H1 (cell line): ENCODE data around the gene DYNC1I1. TPM values are rescaled to one million over a fixed set of nuclear protein-coding genes. Genes with fewer than 3 reads are reported as not detected.

Experiments
- CTCF ChIA-PET: fragments of 300-600 bp; sonication (Branson Sonifier 250); formaldehyde crosslinking; loops from one replicate; lab custom pipeline; 2021; ENCODE audit not compliant: partially characterized antibody; lab: Charles Lee
- POLR2A ChIA-PET: fragments of 300-600 bp; sonication (Branson Sonifier 250); formaldehyde crosslinking; loops from one replicate; lab custom pipeline; 2021; ENCODE audit warnings: inconsistent platforms; ENCODE audit not compliant: partially characterized antibody; lab: Charles Lee
- DNase-seq, 2 experiments: peaks; one replicate each; pipeline versions ENCODE4 v3.0.0 to v3.0.0-alpha.2; 2010 to 2022; ENCODE audit warnings: low spot score in 2 of 2, low read depth in 1 of 2, mixed read lengths in 1 of 2
- FAIRE-seq: peaks from 2 replicates; lab custom pipeline; 2011; peaks lifted over from hg19 to GRCh38; lab: Jason Lieb, UNC
- H2AFZ ChIP-seq: 2 replicates; pipeline ENCODE4 v1.8.1; 2012; ENCODE audit warnings: low read length, inconsistent platforms
- H2AK5ac ChIP-seq: 2 replicates; pipeline ENCODE4 v1.6.1; 2013; ENCODE audit warnings: low read depth, low read length
- H2BK120ac ChIP-seq: replicated peaks from 2 replicates; pipeline ENCODE3; 2013; ENCODE audit warnings: low read depth, low read length, inconsistent platforms
- H2BK12ac ChIP-seq: 2 replicates; pipeline ENCODE4 v1.6.1; 2013; ENCODE audit warnings: low read depth, low read length
- H2BK15ac ChIP-seq: 2 replicates; pipeline ENCODE4 v1.6.1; 2013; ENCODE audit warnings: low read length
- H2BK20ac ChIP-seq: 2 replicates; pipeline ENCODE4 v1.6.1; 2013; ENCODE audit warnings: low read length
- H2BK5ac ChIP-seq: 2 replicates; pipeline ENCODE4 v1.6.1; 2013; ENCODE audit warnings: low read depth, low read length
- H3K14ac ChIP-seq: 2 replicates; pipeline ENCODE4 v1.6.1; 2013; ENCODE audit warnings: inconsistent platforms; ENCODE audit not compliant: insufficient read length
- H3K18ac ChIP-seq: 2 replicates; pipeline ENCODE4 v1.6.1; 2013; ENCODE audit warnings: low read length; ENCODE audit errors: extremely low read depth
- H3K23ac ChIP-seq: 2 replicates; pipeline ENCODE4 v1.6.1; 2013; ENCODE audit warnings: inconsistent platforms; ENCODE audit not compliant: insufficient read length
- H3K23me2 ChIP-seq: 2 replicates; pipeline ENCODE4 v1.6.1; 2013; ENCODE audit warnings: low read depth, low read length
- H3K27ac ChIP-seq: 2 replicates; pipeline ENCODE4 v1.6.1; 2011; ENCODE audit warnings: low read depth, low read length, inconsistent platforms
- H3K27me3 ChIP-seq, 4 experiments: replicated peaks in 1 of 4; 1 replicate in 1 of 4; 2 replicates in 3 of 4; pipeline versions ENCODE4 v1.6.1 to v1.8.1; 2011 to 2013; ENCODE audit warnings: low read length in 3 of 4, mild to moderate bottlenecking in 3 of 4, inconsistent platforms in 2 of 4, mixed read lengths in 2 of 4, moderate library complexity in 1 of 4; ENCODE audit not compliant: control insufficient read depth in 3 of 4, insufficient read depth in 3 of 4; ENCODE audit errors: extremely low read depth in 1 of 4
- H3K36me3 ChIP-seq, 4 experiments: 2 replicates each; pipeline versions ENCODE4 v1.6.1 to v1.8.1; 2011 to 2013; ENCODE audit warnings: mild to moderate bottlenecking in 4 of 4, low read length in 3 of 4, moderate library complexity in 2 of 4, control low read depth in 1 of 4, inconsistent platforms in 1 of 4; ENCODE audit not compliant: insufficient read depth in 4 of 4, control insufficient read depth in 2 of 4
- H3K4ac ChIP-seq: replicated peaks from 2 replicates; pipeline ENCODE3; 2013; ENCODE audit warnings: low read length, low read depth, mixed read lengths, inconsistent platforms; ENCODE audit not compliant: insufficient read length
- H3K4me1 ChIP-seq, 4 experiments: replicated peaks in 1 of 4; 1 replicate in 1 of 4; 2 replicates in 3 of 4; pipeline versions ENCODE4 v1.6.1 to v1.8.1; 2011 to 2013; ENCODE audit warnings: low read length in 3 of 4, inconsistent platforms in 2 of 4, mixed read lengths in 1 of 4; ENCODE audit not compliant: insufficient read depth in 4 of 4, control insufficient read depth in 3 of 4
- H3K4me2 ChIP-seq, 2 experiments: 2 replicates each; pipeline versions ENCODE4 v1.6.1 to v1.8.1; 2011 to 2013; ENCODE audit warnings: low read depth in 2 of 2, low read length in 2 of 2, control low read depth in 1 of 2, inconsistent platforms in 1 of 2, mild to moderate bottlenecking in 1 of 2; ENCODE audit not compliant: insufficient read depth in 1 of 2
- H3K4me3 ChIP-seq, 4 experiments: fragments of 200-600, 300-600 bp in 1 of 4; sonication (generic), shearing (Covaris generic), sonication (Bioruptor Twin) in 1 of 4; 2 replicates each; pipeline versions ENCODE4 v1.5.1 to v1.8.1; 2011 to 2016; ENCODE audit warnings: low read length in 4 of 4, low read depth in 3 of 4, control low read depth in 2 of 4, inconsistent platforms in 2 of 4, mild to moderate bottlenecking in 2 of 4, mixed read lengths in 1 of 4, moderate library complexity in 1 of 4; ENCODE audit not compliant: insufficient read depth in 2 of 4; ENCODE audit errors: extremely low read depth in 1 of 4
- H3K56ac ChIP-seq: replicated peaks from 2 replicates; pipeline ENCODE3; 2013; ENCODE audit warnings: low read depth, mild to moderate bottlenecking, mixed read lengths, low read length, inconsistent platforms; ENCODE audit not compliant: insufficient read length
- H3K79me1 ChIP-seq: 2 replicates; pipeline ENCODE4 v1.6.1; 2013; ENCODE audit warnings: low read depth, low read length, control low read depth
- H3K79me2 ChIP-seq, 2 experiments: 2 replicates each; pipeline versions ENCODE4 v1.6.1 to v1.8.1; 2012 to 2013; ENCODE audit warnings: low read length in 2 of 2, mild to moderate bottlenecking in 2 of 2, inconsistent platforms in 1 of 2; ENCODE audit not compliant: insufficient read depth in 2 of 2, control insufficient read depth in 1 of 2
- H3K9ac ChIP-seq, 4 experiments: replicated peaks in 1 of 4; 1 replicate in 1 of 4; 2 replicates in 3 of 4; pipeline versions ENCODE4 v1.6.1 to v1.8.1; 2011 to 2013; ENCODE audit warnings: low read depth in 3 of 4, low read length in 3 of 4, control low read depth in 2 of 4, mild to moderate bottlenecking in 2 of 4, moderate library complexity in 2 of 4, inconsistent platforms in 1 of 4; ENCODE audit errors: extremely low read depth in 1 of 4
- H3K9me3 ChIP-seq, 2 experiments: 2 replicates each; pipeline versions ENCODE4 v1.6.1 to v1.8.1; 2012 to 2013; ENCODE audit warnings: mild to moderate bottlenecking in 2 of 2, moderate library complexity in 2 of 2, control low read depth in 1 of 2, inconsistent platforms in 1 of 2, low read depth in 1 of 2, low read length in 1 of 2, mixed read lengths in 1 of 2; ENCODE audit not compliant: insufficient read depth in 2 of 2
- H4K20me1 ChIP-seq, 2 experiments: replicated peaks in 1 of 2; 2 replicates each; pipeline versions ENCODE3 to v1.8.1; 2011 to 2013; ENCODE audit warnings: inconsistent platforms in 2 of 2, low read length in 2 of 2, mild to moderate bottlenecking in 1 of 2; ENCODE audit not compliant: insufficient read depth in 2 of 2, control insufficient read depth in 1 of 2
- H4K5ac ChIP-seq: 2 replicates; pipeline ENCODE4 v1.6.1; 2013; ENCODE audit warnings: low read length, low read depth, mixed read lengths, inconsistent platforms; ENCODE audit not compliant: insufficient read length
- H4K8ac ChIP-seq: 2 replicates; pipeline ENCODE4 v1.8.0; 2013; ENCODE audit warnings: mild to moderate bottlenecking, moderate library complexity, low read length, inconsistent platforms; ENCODE audit not compliant: insufficient read depth; ENCODE audit errors: extremely low read depth
- H4K91ac ChIP-seq: replicated peaks from 2 replicates; pipeline ENCODE3; 2013; ENCODE audit warnings: low read length, mixed read lengths, inconsistent platforms; ENCODE audit not compliant: insufficient read length
- CBX8 ChIP-seq: fragments of 300-800, 300-1000 bp; sonication (generic); IDR thresholded peaks from 2 replicates; pipeline ENCODE4 v1.7.1; 2016; ENCODE audit warnings: low read depth, low read length, borderline replicate concordance
- HDAC2 ChIP-seq, 2 experiments: fragments of 300-600 bp in 1 of 2; sonication (generic) in 1 of 2; IDR thresholded peaks; 2 replicates each; pipeline ENCODE4 v1.6.1; 2011 to 2012; ENCODE audit warnings: low read depth in 2 of 2, low read length in 2 of 2, mild to moderate bottlenecking in 2 of 2, moderate library complexity in 2 of 2, borderline replicate concordance in 1 of 2, inconsistent platforms in 1 of 2
- HDAC6 ChIP-seq: IDR thresholded peaks from one replicate; pipeline ENCODE4 v1.7.1; 2012; ENCODE audit warnings: low read depth, mild to moderate bottlenecking, inconsistent platforms, low read length, moderate library complexity
- KDM4A ChIP-seq: IDR thresholded peaks from one replicate; pipeline ENCODE4 v1.7.1; 2012; ENCODE audit warnings: low read depth, mild to moderate bottlenecking, moderate library complexity, low read length, inconsistent platforms; ENCODE audit not compliant: severe bottlenecking
- NRF1 ChIP-seq: IDR thresholded peaks from 2 replicates; pipeline ENCODE4 v1.6.1; 2011; ENCODE audit warnings: mild to moderate bottlenecking, low read depth, low read length, improper control_type of control experiment
- RNF2 ChIP-seq: fragments of 200-900, 300-1000 bp; sonication (generic); IDR thresholded peaks from 2 replicates; pipeline ENCODE4 v1.7.1; 2016; ENCODE audit warnings: borderline replicate concordance, low read depth, mild to moderate bottlenecking, antibody characterized with exemption, low read length; ENCODE audit not compliant: poor library complexity, severe bottlenecking; ENCODE audit errors: missing control alignments
- RXRA ChIP-seq: IDR thresholded peaks from 2 replicates; pipeline ENCODE4 v1.6.1; 2011; ENCODE audit warnings: low read depth, mild to moderate bottlenecking, low read length, moderate library complexity; ENCODE audit not compliant: insufficient read depth
- SIN3A ChIP-seq, 2 experiments: IDR thresholded peaks in 1 of 2; conservative IDR thresholded peaks in 1 of 2; 2 replicates each; pipeline ENCODE4 v1.6.1; 2011 to 2012; ENCODE audit warnings: low read length in 2 of 2, improper control_type of control experiment in 1 of 2, low read depth in 1 of 2, mild to moderate bottlenecking in 1 of 2
- WGBS, 2 experiments: shearing (Covaris generic) in 1 of 2; methylation state at CpG; one replicate each; pipeline versions ENCODE4 v1.1.6 to v1.1.7; 2013 to 2015; ENCODE audit warnings: low lambda C conversion rate in 2 of 2, mixed read lengths in 2 of 2, inconsistent platforms in 1 of 2, low coverage in 1 of 2, missing lambda C conversion rate in 1 of 2; ENCODE audit not compliant: insufficient replicate concordance in 2 of 2, insufficient coverage in 1 of 2, insufficient read length in 1 of 2; ENCODE audit errors: extremely low coverage in 1 of 2, missing lambda C conversion rate in 1 of 2; 5-methylcytosine and 5-hydroxymethylcytosine counted together
- polyA plus RNA-seq, 7 experiments: library from polyadenylated mRNA; depleted of rRNA in 3 of 7; stranded (reverse) in 5 of 7; unstranded in 2 of 7; fragments of >200 nt in 5 of 7; fragments of 200-250 nt in 2 of 7; gene quantifications; 1 replicate in 5 of 7; 2 replicates in 1 of 7; 4 replicates in 1 of 7; pipeline versions ENCODE4 v1.2.1 to v1.2.3, GENCODE V29; 2011 to 2013; ENCODE audit warnings: missing spikeins in 2 of 7, mixed read lengths in 2 of 7
- total RNA-seq: library from RNA; stranded (reverse); fragmentation: NEBNext Ultra II Directional; extraction: Animal tissue kit (Norgen Biotek cat#: 25700); gene quantifications from 2 replicates; pipeline ENCODE4 v1.2.1, GENCODE V29; 2021
- TF ChIP-seq, protein P1 (sequence below), 3 experiments: IDR thresholded peaks; 1 replicate in 2 of 3; 2 replicates in 1 of 3; pipeline versions ENCODE4 v1.5.1 to v1.6.1; 2011; ENCODE audit warnings: low read length in 3 of 3, mild to moderate bottlenecking in 3 of 3, inconsistent platforms in 2 of 3, low read depth in 1 of 3, moderate library complexity in 1 of 3; ENCODE audit not compliant: insufficient read depth in 1 of 3; ENCODE audit errors: control extremely low read depth in 1 of 3
- TF ChIP-seq, protein P2 (sequence below): IDR thresholded peaks from 2 replicates; pipeline ENCODE4 v1.6.1; 2012; ENCODE audit warnings: inconsistent platforms

Gene DYNC1I1
- total and polyA plus RNA-seq, 2 of the 8 experiments (the other 6 are each of a cell fraction or from before 2014, with no cell fraction given) = 0.45 to 0.58 TPM

DNA sequence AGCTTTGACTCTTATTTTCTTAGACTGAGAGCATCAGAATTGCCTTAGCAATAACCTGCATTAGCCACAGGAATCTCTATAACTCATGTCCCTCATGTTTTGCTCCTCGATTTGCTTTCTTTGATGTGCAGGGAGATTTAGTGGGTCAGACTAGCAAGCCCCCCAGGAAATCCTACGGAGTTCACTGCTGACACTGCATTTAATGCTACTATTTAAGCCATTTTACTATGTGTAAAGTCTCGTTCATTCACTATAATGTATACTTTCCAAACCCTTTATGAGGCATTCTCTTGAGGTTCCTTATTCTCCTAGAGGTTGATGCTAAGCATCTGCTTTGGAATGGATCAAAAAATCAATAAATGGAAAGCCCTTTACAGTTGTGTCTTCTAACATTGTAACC is 28.4 kb downstream of the DYNC1I1 start:
- Histone ChIP-seq H4K91ac (no peak overlapping the region), H3K4me3 (no peak overlapping the region), H3K56ac (no peak overlapping the region), H4K5ac (no peak overlapping the region), H3K18ac (no peak overlapping the region), H3K36me3 (no peaks in the 10 kb centered on the region), H3K23ac (no peak overlapping the region), H3K4ac (no peak overlapping the region), H2BK120ac (no peak overlapping the region), H2AFZ (no peak overlapping the region), H2BK15ac (no peak overlapping the region), H3K9me3 (no peaks in the 10 kb centered on the region), H2AK5ac (no peak overlapping the region), H2BK5ac (no peak overlapping the region), H2BK12ac (no peak overlapping the region), H3K27me3 (no peaks in the 10 kb centered on the region), H3K4me2 (no peak overlapping the region), H4K8ac (no peak overlapping the region), H3K23me2 (no peaks in the 10 kb centered on the region), H3K9ac (no peak overlapping the region), H3K79me2 (no peaks in the 10 kb centered on the region), H3K27ac (no peak overlapping the region), H3K4me1 (no peaks in the 10 kb centered on the region), H4K20me1 (no peaks in the 10 kb centered on the region), H3K14ac (no peak overlapping the region), H2BK20ac (no peak overlapping the region), H3K79me1 (no peaks in the 10 kb centered on the region)
- ChIA-PET POLR2A (no interaction called here), CTCF (interaction anchor here (1.1 to 8.8 kb wide), 3 partner anchors 23 to 65 kb away, joined by 4 to 79 read pairs (median 53); no protein-coding TSS in a partner anchor)
- DNase-seq = no peak
- 84% methylated on average over 3 of the region's 3 CpGs; no CpG with 5 or more reads in 1 of the 2 experiments for WGBS, 2 experiments
- TF ChIP-seq CBX8 (no peak), NRF1 (no peak), KDM4A (no peak), SIN3A (conservative IDR thresholded peaks at IDR 0.05 in 1 of 2, IDR thresholded peaks at IDR 0.05 in 1 of 2; ENCODE audit: low read depth in 1 of 2, low read length in 2 of 2) (no peak), HDAC6 (no peak), RXRA (no peak), RNF2 (no peak), HDAC2 (IDR thresholded peaks at IDR 0.05; ENCODE audit: borderline replicate concordance in 1 of 2, low read depth in 2 of 2, low read length in 2 of 2) (no peak)
- TF ChIP-seq, protein P1, sequence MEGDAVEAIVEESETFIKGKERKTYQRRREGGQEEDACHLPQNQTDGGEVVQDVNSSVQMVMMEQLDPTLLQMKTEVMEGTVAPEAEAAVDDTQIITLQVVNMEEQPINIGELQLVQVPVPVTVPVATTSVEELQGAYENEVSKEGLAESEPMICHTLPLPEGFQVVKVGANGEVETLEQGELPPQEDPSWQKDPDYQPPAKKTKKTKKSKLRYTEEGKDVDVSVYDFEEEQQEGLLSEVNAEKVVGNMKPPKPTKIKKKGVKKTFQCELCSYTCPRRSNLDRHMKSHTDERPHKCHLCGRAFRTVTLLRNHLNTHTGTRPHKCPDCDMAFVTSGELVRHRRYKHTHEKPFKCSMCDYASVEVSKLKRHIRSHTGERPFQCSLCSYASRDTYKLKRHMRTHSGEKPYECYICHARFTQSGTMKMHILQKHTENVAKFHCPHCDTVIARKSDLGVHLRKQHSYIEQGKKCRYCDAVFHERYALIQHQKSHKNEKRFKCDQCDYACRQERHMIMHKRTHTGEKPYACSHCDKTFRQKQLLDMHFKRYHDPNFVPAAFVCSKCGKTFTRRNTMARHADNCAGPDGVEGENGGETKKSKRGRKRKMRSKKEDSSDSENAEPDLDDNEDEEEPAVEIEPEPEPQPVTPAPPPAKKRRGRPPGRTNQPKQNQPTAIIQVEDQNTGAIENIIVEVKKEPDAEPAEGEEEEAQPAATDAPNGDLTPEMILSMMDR (IDR thresholded peaks at IDR 0.05; ENCODE audit: control extremely low read depth in 1 of 3, insufficient read depth in 1 of 3, low read depth in 1 of 3, low read length in 3 of 3) = no peak
- TF ChIP-seq, protein P2, sequence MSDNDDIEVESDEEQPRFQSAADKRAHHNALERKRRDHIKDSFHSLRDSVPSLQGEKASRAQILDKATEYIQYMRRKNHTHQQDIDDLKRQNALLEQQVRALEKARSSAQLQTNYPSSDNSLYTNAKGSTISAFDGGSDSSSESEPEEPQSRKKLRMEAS = no peak
- no peak for FAIRE-seq
